Large intestine (tissue), 3 donors: ENCODE data around the gene UCHL5. TPM values are rescaled to one million over a fixed set of nuclear protein-coding genes. Genes with fewer than 3 reads are reported as not detected.
"Not testable (repeated sequence)": the region's sequence is repeated elsewhere in the genome, so short reads cannot be mapped to it uniquely, and the experiment has no call there.

ENCODE experiments used
- DNase-seq, 2 donors: peaks; one replicate each; pipeline versions ENCODE4 v3.0.0 to v3.0.0-alpha.2; 2013
- H3K27ac ChIP-seq: one replicate; pipeline ENCODE4 v1.5.1; 2013; ENCODE audit warnings: low read length
- H3K27me3 ChIP-seq: 2 replicates; pipeline ENCODE4 v1.6.1; 2013; ENCODE audit warnings: low read length; ENCODE audit not compliant: control insufficient read depth, insufficient read depth
- H3K36me3 ChIP-seq: 2 replicates; pipeline ENCODE4 v1.6.1; 2013; ENCODE audit warnings: low read length; ENCODE audit not compliant: control insufficient read depth, insufficient read depth
- H3K4me1 ChIP-seq: one replicate; pipeline ENCODE4 v1.6.1; 2013; ENCODE audit warnings: low read length; ENCODE audit not compliant: control insufficient read depth, insufficient read depth
- H3K4me3 ChIP-seq: one replicate; pipeline ENCODE4 v1.5.1; 2013; ENCODE audit warnings: low read length
- H3K9me3 ChIP-seq: one replicate; pipeline ENCODE4 v1.6.1; 2013; ENCODE audit warnings: mild to moderate bottlenecking, low read depth, low read length, moderate library complexity; ENCODE audit not compliant: control insufficient read depth
- WGBS: methylation state at CpG from one replicate; pipeline ENCODE4 v1.1.5; 2013; ENCODE audit warnings: low lambda C conversion rate; ENCODE audit not compliant: insufficient coverage; 5-methylcytosine and 5-hydroxymethylcytosine counted together
- polyA plus RNA-seq: library from polyadenylated mRNA; unstranded; fragments of 120-200 nt; gene quantifications from one replicate; pipeline ENCODE4 v1.2.1, GENCODE V29; 2013

Gene UCHL5
- polyA plus RNA-seq, 1 donor, result 32.7 TPM

DNA sequence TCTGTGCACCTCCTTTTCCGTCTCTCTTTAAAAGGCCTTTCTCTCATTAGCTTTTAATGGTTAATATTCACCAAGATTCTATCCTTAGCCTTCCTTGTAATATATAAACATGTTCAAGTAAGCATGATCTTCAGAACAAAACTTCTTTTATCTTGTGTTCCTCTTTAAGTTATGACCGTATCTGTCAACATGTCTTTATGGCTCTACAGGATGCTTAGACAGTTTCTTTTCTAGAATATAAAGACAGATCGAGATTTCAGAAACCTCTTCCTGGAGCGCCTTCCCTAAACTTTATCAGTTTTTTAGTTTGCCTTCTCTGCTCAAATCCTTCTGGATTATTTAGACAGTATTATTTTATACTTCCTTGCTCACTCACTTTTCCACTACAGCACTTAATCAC, 7.4 kb upstream of the UCHL5 start:
- 93% methylated on average over 3 of the region's 4 CpGs for WGBS
- Histone ChIP-seq H3K9me3 (no peaks in the 10 kb centered on the region), H3K27ac (no peak overlapping the region), H3K4me3 (no peak overlapping the region), H3K4me1 (no peaks in the 10 kb centered on the region), H3K27me3 (no peaks in the 10 kb centered on the region), H3K36me3 (peaks cover 18% of the 10 kb centered on the region)
- DNase-seq, result no peak

DNA sequence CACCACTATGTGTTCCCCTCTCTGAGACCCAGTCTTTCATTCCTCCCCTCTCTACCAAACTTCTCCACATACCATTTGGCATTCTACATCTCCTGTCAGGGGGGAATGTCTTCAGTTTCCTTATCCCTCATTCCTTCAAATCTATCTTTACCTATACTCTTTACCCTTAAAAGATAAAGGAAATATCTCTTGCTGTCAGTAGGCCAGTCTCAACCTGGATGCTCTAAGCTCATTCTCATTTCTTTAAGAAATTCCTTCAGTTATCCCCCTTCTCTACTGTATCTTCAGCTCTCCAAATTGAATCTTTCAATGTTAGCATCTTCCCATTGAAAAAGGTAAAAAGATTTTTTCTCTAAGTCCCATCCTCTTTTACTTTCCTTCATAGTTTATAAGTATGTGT, 6.8 kb upstream of the UCHL5 start:
- Histone ChIP-seq H3K36me3 (peaks cover 17% of the 10 kb centered on the region), H3K4me3 (no peak overlapping the region), H3K27ac (no peak overlapping the region), H3K27me3 (no peaks in the 10 kb centered on the region), H3K9me3 (no peaks in the 10 kb centered on the region), H3K4me1 (peaks cover 2% of the 10 kb centered on the region)
- no peak for DNase-seq

DNA sequence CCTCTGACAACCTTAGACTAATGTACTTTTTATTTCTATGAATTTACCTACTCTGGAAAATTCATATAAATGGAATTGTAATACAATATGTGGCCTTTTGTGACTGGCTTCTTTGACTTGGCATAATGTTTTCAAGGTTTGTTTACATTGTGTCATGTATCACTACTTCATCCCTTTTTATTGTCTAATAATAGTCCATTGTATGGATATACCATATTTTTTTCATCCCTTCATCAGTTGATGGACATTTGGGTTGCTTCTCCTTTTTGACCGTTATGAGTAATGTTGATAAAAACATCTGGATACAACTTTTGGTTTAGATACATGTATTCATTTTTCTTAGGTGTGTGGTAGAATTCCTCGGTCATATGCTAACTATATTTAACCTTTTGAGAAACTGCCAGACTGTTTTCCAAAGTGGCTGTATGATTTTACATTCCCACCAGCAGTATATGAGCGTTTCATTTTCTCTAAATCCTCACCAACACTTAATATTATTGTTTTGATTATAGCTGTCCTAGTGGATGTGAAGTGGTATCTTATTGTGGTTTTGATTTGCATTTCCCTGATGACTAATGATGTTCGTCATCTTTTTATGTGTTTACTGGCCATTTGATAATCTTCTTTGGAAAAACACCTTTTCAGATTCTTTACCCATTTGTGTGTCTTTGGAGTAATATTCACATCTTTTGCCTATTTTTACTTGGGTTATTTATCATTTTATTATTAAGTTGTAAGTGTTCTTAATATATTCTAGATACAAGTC, 3.7 kb upstream of the UCHL5 start:
- peaks cover 4% of the 10 kb centered on the region for H3K4me1 ChIP-seq
- peaks cover 3% of the 10 kb centered on the region for H3K36me3 ChIP-seq
- no peak overlapping the region for H3K27ac ChIP-seq
- no peaks in the 10 kb centered on the region for H3K9me3 ChIP-seq
- no peak for DNase-seq
- H3K4me3 ChIP-seq, result no peak overlapping the region
- WGBS, result 100% methylated on average over 2 of the region's 4 CpGs
- no peaks in the 10 kb centered on the region for H3K27me3 ChIP-seq

DNA sequence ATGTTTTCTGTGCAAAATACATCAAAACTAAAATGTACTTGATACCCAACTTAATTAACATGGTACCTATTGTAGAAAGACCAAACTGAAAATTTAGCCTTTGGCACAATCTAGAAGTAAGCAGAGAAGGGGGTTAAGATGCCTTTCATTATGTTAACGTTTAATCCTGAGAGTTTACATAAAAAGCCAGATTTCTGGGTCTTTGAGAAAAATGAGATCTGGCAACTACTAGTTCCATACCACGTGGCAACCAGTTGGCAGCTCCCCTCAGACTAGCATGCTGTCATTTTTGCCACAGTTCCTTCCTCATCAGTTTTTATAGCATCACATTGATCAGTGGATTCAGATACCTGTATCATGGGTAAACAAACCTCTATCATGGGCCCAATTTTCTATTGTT, 1.8 kb upstream of the UCHL5 start:
- Histone ChIP-seq H3K27ac (peak overlapping the region; percentile 98), H3K9me3 (no peaks in the 10 kb centered on the region), H3K27me3 (no peaks in the 10 kb centered on the region), H3K36me3 (peaks cover 2% of the 10 kb centered on the region), H3K4me3 (peak overlapping the region; percentile 4), H3K4me1 (peaks cover 6% of the 10 kb centered on the region)
- DNase-seq, result peak in 1 of 2 donors; percentile 17
- whole genome bisulfite sequencing, result 20% methylated on average over 1 of the region's 2 CpGs

DNA sequence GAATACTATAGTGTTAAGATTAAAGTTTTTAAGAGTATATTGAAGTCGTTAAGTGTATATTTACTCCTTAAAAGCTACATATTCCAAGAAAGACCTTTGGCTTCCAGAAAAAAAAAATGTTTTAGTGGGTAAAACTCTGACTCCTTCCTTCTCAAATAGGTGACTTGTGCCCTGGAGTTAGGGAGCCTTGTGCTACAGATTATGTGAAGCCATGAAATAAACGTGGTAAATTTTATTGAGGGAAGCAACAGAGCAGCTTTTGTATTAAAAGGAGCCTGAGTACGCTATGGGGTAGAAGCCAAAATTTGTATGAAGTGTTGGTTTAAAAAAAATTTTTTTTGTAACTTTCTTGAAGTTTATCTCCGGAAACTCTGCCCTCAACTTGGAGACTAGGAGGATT, 1.2 kb upstream of the UCHL5 start:
- Histone ChIP-seq H3K4me1 (peaks cover 6% of the 10 kb centered on the region), H3K4me3 (peak overlapping the region; percentile 91), H3K27me3 (no peaks in the 10 kb centered on the region), H3K27ac (peak overlapping the region; percentile 98), H3K9me3 (no peaks in the 10 kb centered on the region), H3K36me3 (peaks cover 2% of the 10 kb centered on the region)
- peak in 1 of 2 donors; percentile 29 for DNase-seq
- WGBS, result 7% methylated on average over 4 of the region's 4 CpGs

DNA sequence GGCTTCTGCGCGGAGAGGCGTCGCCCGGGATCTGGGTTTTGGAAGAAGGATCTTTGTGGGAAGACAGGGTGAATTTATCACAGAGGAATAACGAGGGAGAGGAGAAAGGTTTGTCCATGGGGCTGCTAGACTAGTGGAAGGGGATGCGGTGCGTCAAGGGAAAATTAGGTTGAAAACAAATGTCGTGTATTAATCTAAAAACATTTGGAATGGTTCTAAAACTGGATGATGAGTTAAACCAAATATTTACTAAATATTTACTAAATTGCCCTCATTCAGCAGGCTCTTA, 899 bp upstream of the UCHL5 start:
- Histone ChIP-seq H3K36me3 (peaks cover 2% of the 10 kb centered on the region), H3K9me3 (no peaks in the 10 kb centered on the region), H3K27ac (peak overlapping the region; percentile 98), H3K27me3 (no peaks in the 10 kb centered on the region), H3K4me1 (peaks cover 6% of the 10 kb centered on the region), H3K4me3 (peak overlapping the region; percentile 91)
- DNase-seq, result no peak
- 0% methylated on average over 1 of the region's 9 CpGs for WGBS

DNA sequence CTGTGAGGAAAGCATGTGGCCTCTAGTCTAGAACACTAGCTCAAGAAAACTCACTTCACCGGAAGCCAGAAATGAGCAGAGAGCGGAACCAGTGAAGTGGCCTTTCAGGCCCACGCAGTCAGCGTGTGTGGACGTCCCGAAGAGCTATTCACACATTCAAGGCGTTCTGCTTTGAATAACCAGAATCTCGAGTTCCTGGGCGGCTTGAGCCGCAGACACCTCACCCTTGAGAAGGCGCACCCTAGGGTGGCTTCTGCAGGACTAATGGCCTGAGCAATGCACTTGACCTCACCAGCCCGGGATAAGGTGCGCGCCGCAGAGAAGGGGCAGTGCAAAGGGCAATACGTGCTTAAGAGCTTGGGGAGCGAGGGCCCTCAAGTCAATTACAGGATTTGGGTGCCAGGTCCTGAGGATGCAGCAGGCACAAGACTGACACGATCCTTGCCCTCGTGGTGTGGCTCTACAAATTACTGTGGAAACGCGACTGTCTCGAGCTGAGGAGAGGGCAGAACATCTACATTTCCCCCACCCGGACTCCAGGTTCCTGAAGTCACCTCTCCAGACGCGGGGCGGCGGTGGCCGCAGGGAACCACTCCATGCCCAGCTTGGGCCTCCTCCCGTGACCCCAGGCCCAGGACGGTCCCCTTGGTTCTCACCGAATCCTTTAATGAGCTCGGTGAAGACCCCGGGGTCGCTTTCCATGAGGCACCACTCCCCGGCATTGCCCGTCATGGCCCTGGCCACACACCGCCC, 455 bp downstream of the UCHL5 start:
- Histone ChIP-seq H3K9me3 (no peaks in the 10 kb centered on the region), H3K27ac (peak overlapping the region; percentile 98), H3K4me3 (peak overlapping the region; percentile 91), H3K27me3 (no peaks in the 10 kb centered on the region), H3K36me3 (no peaks in the 10 kb centered on the region), H3K4me1 (peaks cover 6% of the 10 kb centered on the region)
- peak; percentile 38 to 75 for DNase-seq
- no CpG with 5 or more reads among the region's 37 CpGs for WGBS

DNA sequence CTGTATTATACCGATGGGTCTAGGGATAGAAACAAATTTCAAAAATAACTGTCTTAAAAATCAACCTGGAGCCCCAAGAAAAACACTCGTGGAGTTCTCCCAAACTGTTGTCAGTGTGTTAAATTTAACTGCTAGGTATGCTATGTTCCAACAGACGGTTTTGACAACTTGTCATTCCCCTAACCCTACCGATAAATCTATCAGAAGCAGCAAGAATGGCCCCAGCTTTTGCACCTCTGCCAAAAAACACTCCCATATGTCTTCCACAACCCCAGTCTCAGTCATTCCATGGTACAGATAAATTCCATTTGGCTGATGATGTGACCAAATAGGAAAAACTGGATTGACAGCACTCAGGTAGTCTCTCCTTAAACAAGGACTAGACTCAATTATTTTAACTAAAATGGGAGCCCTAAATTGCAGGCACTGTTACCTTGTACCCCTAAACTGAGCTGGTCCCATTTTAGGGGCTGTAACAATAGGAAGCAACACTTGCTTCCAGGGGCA, 4.9 kb downstream of the UCHL5 start:
- H3K9me3 ChIP-seq, result no peaks in the 10 kb centered on the region
- WGBS, result 100% methylated on average over 1 of the region's 4 CpGs
- H3K4me3 ChIP-seq, result no peak overlapping the region
- H3K27me3 ChIP-seq, result no peaks in the 10 kb centered on the region
- no peak for DNase-seq
- no peak overlapping the region for H3K27ac ChIP-seq
- H3K4me1 ChIP-seq, result peaks cover 3% of the 10 kb centered on the region
- H3K36me3 ChIP-seq, result peaks cover 11% of the 10 kb centered on the region

DNA sequence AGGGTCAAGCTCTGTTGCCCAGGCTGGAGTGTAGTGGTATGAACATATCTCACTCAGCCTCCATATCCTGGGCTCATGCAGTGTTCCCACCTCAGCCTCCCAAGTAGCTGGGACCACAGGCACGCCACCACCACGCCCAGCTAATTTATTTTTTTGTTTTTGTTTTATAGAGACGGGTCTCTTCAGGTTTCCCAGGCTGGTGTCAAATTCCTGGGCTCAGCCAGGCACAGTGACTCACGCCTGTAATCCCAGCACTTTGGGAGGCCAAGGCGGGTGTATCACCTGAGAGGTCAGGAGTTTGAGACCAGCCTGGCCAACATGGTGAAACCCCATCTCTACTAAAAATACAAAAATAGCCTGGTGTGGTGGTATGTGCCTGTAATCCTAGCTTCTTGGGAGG, 10.2 kb downstream of the UCHL5 start:
- no CpG with 5 or more reads among the region's 5 CpGs for WGBS
- not testable (repeated sequence) for H3K27ac ChIP-seq
- H3K36me3 ChIP-seq, result peaks cover 30% of the 10 kb centered on the region

DNA sequence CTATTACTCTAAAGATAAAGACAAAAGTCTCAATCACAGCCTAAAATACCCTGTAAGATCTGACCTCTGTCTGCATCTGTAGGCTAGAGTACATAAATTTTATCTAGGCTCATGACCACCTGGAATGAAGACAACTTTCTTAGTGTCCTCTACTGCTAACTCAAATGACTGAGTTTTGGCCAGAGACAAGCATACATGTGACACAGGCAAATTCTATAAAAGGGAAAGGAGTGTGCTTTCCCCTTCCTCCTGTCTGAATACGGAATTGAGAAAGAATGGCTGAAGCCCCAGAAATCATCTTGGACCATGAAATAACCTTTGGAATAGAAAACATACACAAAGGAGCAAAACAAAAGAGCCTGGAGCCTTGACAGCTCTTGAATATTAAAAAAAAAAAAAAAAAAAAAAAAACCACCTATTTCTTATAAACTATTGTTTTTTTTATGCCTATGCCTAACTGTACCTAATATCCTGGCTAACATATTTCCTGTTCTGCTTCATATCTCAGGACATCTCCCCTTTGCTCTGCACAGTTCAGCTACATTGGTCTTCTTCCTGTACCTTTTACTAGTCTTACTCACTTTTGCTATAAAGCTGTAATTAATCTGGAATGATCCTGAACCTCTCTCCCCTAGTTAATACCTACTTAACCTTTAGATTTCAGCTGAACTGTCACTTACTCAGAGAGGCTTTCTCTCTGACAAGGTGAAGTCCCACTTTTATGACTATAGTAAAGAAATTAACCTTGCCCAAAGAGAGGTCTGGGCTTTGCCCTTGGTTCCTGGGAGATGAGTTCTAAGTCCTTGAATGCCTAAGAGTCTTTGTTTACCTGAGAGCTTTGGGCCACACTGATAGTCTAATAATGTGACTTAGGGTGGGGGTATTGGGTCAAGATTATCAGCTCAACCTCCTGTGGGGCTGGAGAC, 16.1 kb downstream of the UCHL5 start:
- peaks cover 16% of the 10 kb centered on the region for H3K36me3 ChIP-seq
- DNase-seq, result peak; percentile 24 to 75
- WGBS, result no CpG with 5 or more reads among the region's 1 CpG
- no peak overlapping the region for H3K27ac ChIP-seq
- H3K9me3 ChIP-seq, result no peaks in the 10 kb centered on the region
- H3K27me3 ChIP-seq, result no peaks in the 10 kb centered on the region
- no peak overlapping the region for H3K4me3 ChIP-seq
- H3K4me1 ChIP-seq, result peaks cover 7% of the 10 kb centered on the region

More for the DNA sequence above, 10.2 kb downstream of the UCHL5 start:
- not testable (repeated sequence) for H3K4me3 ChIP-seq, DNase-seq, H3K27me3 ChIP-seq, H3K4me1 ChIP-seq, H3K9me3 ChIP-seq
